Keratinocyte (primary cell): ENCODE results near the gene BTK. TPM values are rescaled to one million over a fixed set of nuclear protein-coding genes. Genes with fewer than 3 reads are reported as not detected.

Experiments
- DNase-seq: peaks from one replicate; pipeline ENCODE4 v3.0.0-alpha.2; 2011; ENCODE audit warnings: low read depth, missing footprints, low spot score
- FAIRE-seq: peaks from 2 replicates; lab custom pipeline; 2011; peaks lifted over from hg19 to GRCh38; lab: Jason Lieb, UNC
- H2AFZ ChIP-seq: 2 replicates; pipeline ENCODE4 v1.6.0; 2012; ENCODE audit warnings: low read length, control low read depth, inconsistent platforms; ENCODE audit not compliant: control insufficient read depth
- H3K27ac ChIP-seq: 2 replicates; pipeline ENCODE4 v1.5.1; 2011; ENCODE audit warnings: low read length; ENCODE audit not compliant: control insufficient read depth, insufficient read depth
- H3K27me3 ChIP-seq: 3 replicates; pipeline ENCODE4 v1.6.0; 2011; ENCODE audit warnings: low read length; ENCODE audit not compliant: control insufficient read depth, insufficient read depth; ENCODE audit errors: extremely low read depth
- H3K36me3 ChIP-seq, 2 experiments: 2 replicates in 1 of 2; 3 replicates in 1 of 2; pipeline ENCODE4 v1.5.1; 2011; ENCODE audit warnings: low read length in 2 of 2, mild to moderate bottlenecking in 1 of 2; ENCODE audit not compliant: control insufficient read depth in 2 of 2, insufficient read depth in 2 of 2; ENCODE audit errors: extremely low read depth in 1 of 2
- H3K4me1 ChIP-seq: 3 replicates; pipeline ENCODE4 v1.5.1; 2011; ENCODE audit warnings: low read length; ENCODE audit not compliant: control insufficient read depth, insufficient read depth; ENCODE audit errors: extremely low read depth
- H3K4me2 ChIP-seq: 3 replicates; pipeline ENCODE4 v1.6.0; 2011; ENCODE audit warnings: low read depth, low read length; ENCODE audit not compliant: control insufficient read depth, insufficient read depth; ENCODE audit errors: extremely low read depth
- H3K4me3 ChIP-seq, 3 experiments: fragments of 200-600 bp in 1 of 3; sonication (generic) in 1 of 3; 2 replicates in 2 of 3; 3 replicates in 1 of 3; pipeline ENCODE4 v1.5.1; 2011 to 2016; ENCODE audit warnings: low read length in 3 of 3, mild to moderate bottlenecking in 3 of 3, control low read depth in 2 of 3, inconsistent platforms in 1 of 3, low read depth in 1 of 3, mixed read lengths in 1 of 3, mixed run types in 1 of 3, moderate library complexity in 1 of 3; ENCODE audit not compliant: control insufficient read depth in 2 of 3, insufficient read depth in 2 of 3; ENCODE audit errors: extremely low read depth in 1 of 3
- H3K79me2 ChIP-seq: 2 replicates; pipeline ENCODE4 v1.6.0; 2012; ENCODE audit warnings: low read length; ENCODE audit not compliant: control insufficient read depth, insufficient read depth
- H3K9ac ChIP-seq: 3 replicates; pipeline ENCODE4 v1.6.0; 2011; ENCODE audit warnings: low read length; ENCODE audit not compliant: control insufficient read depth, insufficient read depth; ENCODE audit errors: extremely low read depth
- H3K9me1 ChIP-seq: 3 replicates; pipeline ENCODE4 v1.6.0; 2011; ENCODE audit warnings: low read length; ENCODE audit not compliant: control insufficient read depth, insufficient read depth; ENCODE audit errors: extremely low read depth
- H3K9me3 ChIP-seq: 2 replicates; pipeline ENCODE4 v1.5.1; 2012; ENCODE audit warnings: low read depth, low read length; ENCODE audit not compliant: control insufficient read depth
- H4K20me1 ChIP-seq: 3 replicates; pipeline ENCODE4 v1.6.0; 2011; ENCODE audit warnings: low read length; ENCODE audit not compliant: control insufficient read depth, insufficient read depth; ENCODE audit errors: extremely low read depth
- EZH2 ChIP-seq: IDR thresholded peaks from one replicate; pipeline ENCODE4 v1.6.1; 2012; ENCODE audit warnings: inconsistent platforms, mild to moderate bottlenecking, low read length, moderate library complexity
- dilution Hi-C: fragments of 300-500 bp; cut with MboI; formaldehyde crosslinking; loops from one replicate; pipeline ENCODE4 v1.7.0; 2020; ENCODE audit warnings: low sequenced_read_pairs; ENCODE audit not compliant: extremely low pct_ligation_motif_present
- polyA plus RNA-seq, 5 experiments: library from polyadenylated mRNA; depleted of rRNA in 3 of 5; stranded (reverse) in 3 of 5; stranded (forward) in 1 of 5; unstranded in 1 of 5; fragments of >200 nt; gene quantifications; 1 replicate in 1 of 5; 2 replicates in 3 of 5; 3 replicates in 1 of 5; pipeline versions ENCODE4 v1.2.1 to v1.2.3, GENCODE V29; 2011 to 2012; ENCODE audit warnings: missing spikeins in 2 of 5, low read depth in 1 of 5, low replicate concordance in 1 of 5
- small RNA-seq, 3 experiments: library from RNA; depleted of rRNA; stranded (forward); fragments of <200 nt; gene quantifications; one replicate each; pipeline ENCODE3, GENCODE V24; 2012; ENCODE audit warnings: low read depth in 3 of 3, low replicate concordance in 1 of 3; ENCODE audit not compliant: insufficient read length in 3 of 3
- TF ChIP-seq, protein P1 (sequence below), 3 experiments: IDR thresholded peaks in 1 of 3; conservative IDR thresholded peaks in 1 of 3; optimal IDR thresholded peaks in 1 of 3; 2 replicates in 2 of 3; 3 replicates in 1 of 3; pipeline versions ENCODE3 to v1.5.1; 2011; ENCODE audit warnings: low read length in 3 of 3, mild to moderate bottlenecking in 3 of 3, moderate library complexity in 2 of 3, control low read depth in 1 of 3, inconsistent platforms in 1 of 3; ENCODE audit not compliant: insufficient read depth in 2 of 3; ENCODE audit errors: extremely low read depth in 1 of 3

Gene BTK
- polyA plus RNA-seq, 1 donor (not counting 4 experiments of a cell fraction or from before 2014, with no cell fraction given), result 0.05 TPM

DNA sequence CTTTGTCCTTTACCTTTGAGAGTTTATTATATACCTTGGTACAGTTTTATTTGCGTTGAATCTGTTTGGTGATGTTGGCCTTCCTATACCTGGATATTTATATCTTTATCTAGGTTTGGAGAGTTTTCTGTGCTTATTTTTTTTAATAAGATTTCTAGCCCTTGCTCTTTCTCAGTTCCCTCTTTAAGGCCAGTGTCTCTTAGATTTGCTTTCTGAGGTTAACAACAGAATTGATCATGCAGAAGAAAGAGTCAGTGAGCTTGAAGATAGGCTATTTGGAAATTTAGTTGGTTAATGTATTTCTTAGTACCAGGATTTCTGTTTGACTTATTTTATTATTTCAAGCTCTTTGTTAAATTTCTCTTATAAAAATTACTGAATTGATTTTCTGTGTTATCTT lies 82.2 kb downstream of the BTK start:
- H3K4me3 ChIP-seq, result no peak overlapping the region
- H3K9me3 ChIP-seq, result no peaks in the 10 kb centered on the region
- H2AFZ ChIP-seq, result no peak overlapping the region
- H4K20me1 ChIP-seq, result no peaks in the 10 kb centered on the region
- no peak overlapping the region for H3K27ac ChIP-seq
- dilution Hi-C loops, result no loop called here
- H3K4me2 ChIP-seq, result no peak overlapping the region
- H3K36me3 ChIP-seq, result no peaks in the 10 kb centered on the region
- H3K79me2 ChIP-seq, result no peaks in the 10 kb centered on the region
- no peaks in the 10 kb centered on the region for H3K4me1 ChIP-seq
- no peaks in the 10 kb centered on the region for H3K9me1 ChIP-seq
- TF ChIP-seq, protein P1, sequence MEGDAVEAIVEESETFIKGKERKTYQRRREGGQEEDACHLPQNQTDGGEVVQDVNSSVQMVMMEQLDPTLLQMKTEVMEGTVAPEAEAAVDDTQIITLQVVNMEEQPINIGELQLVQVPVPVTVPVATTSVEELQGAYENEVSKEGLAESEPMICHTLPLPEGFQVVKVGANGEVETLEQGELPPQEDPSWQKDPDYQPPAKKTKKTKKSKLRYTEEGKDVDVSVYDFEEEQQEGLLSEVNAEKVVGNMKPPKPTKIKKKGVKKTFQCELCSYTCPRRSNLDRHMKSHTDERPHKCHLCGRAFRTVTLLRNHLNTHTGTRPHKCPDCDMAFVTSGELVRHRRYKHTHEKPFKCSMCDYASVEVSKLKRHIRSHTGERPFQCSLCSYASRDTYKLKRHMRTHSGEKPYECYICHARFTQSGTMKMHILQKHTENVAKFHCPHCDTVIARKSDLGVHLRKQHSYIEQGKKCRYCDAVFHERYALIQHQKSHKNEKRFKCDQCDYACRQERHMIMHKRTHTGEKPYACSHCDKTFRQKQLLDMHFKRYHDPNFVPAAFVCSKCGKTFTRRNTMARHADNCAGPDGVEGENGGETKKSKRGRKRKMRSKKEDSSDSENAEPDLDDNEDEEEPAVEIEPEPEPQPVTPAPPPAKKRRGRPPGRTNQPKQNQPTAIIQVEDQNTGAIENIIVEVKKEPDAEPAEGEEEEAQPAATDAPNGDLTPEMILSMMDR (optimal IDR thresholded peaks at IDR 0.05 in 1 of 3, IDR thresholded peaks at IDR 0.05 in 1 of 3, conservative IDR thresholded peaks at IDR 0.05 in 1 of 3; ENCODE audit: extremely low read depth in 1 of 3, insufficient read depth in 2 of 3, low read length in 3 of 3), result no peak
- no peak for TF ChIP-seq EZH2
- H3K9ac ChIP-seq, result no peak overlapping the region
- H3K27me3 ChIP-seq, result no peaks in the 10 kb centered on the region
- DNase-seq (no peak), FAIRE-seq (no peak)

Small RNA genes lying within 50 kb of the gene (small RNA-seq; reads per million reads assigned to genes)
- 0 reads per million in 3 experiments for gene RNU6-934P

Other genes starting within 250 kb of the BTK start
- 0.02 to 0.08 TPM (median 0.05 TPM) in 3 replicates for gene DRP2, start 166.4 kb downstream of the BTK start, polyA plus RNA-seq
- 0.06 to 0.26 TPM (median 0.13 TPM) in 3 replicates for gene TAF7L, start 94.9 kb downstream of the BTK start, polyA plus RNA-seq
- gene TIMM8A, start 37.4 kb downstream of the BTK start, polyA plus RNA-seq, result 12.6 to 17.0 TPM (median 14.6 TPM) in 3 replicates
- 2,220 to 2,714 TPM (median 2,266 TPM) in 3 replicates for gene RPL36A, start 4.8 kb upstream of the BTK start, polyA plus RNA-seq
- gene GLA, start 21.7 kb upstream of the BTK start, polyA plus RNA-seq, result 38.3 to 62.1 TPM (median 59.3 TPM) in 3 replicates
- 47.9 to 73.2 TPM (median 48.4 TPM) in 3 replicates for gene HNRNPH2, start 22.0 kb upstream of the BTK start, polyA plus RNA-seq
- gene ARMCX4, start 99.3 kb upstream of the BTK start, polyA plus RNA-seq, result 0.31 to 0.37 TPM (median 0.34 TPM) in 3 replicates
- 14.4 to 16.1 TPM (median 14.9 TPM) in 3 replicates for gene ARMCX1, start 164.4 kb upstream of the BTK start, polyA plus RNA-seq
- 43.5 to 60.8 TPM (median 56.1 TPM) in 3 replicates for gene ARMCX6, start 231.8 kb upstream of the BTK start, polyA plus RNA-seq
- gene ARMCX3, start 237.0 kb upstream of the BTK start, polyA plus RNA-seq, result 15.5 to 21.2 TPM (median 18.5 TPM) in 3 replicates